ENCODE measurements around the gene CBFA2T3.
"Not testable (repeated sequence)": the region's sequence is repeated elsewhere in the genome, so short reads cannot be mapped to it uniquely, and the experiment has no call there.

Gene CBFA2T3

DNA sequence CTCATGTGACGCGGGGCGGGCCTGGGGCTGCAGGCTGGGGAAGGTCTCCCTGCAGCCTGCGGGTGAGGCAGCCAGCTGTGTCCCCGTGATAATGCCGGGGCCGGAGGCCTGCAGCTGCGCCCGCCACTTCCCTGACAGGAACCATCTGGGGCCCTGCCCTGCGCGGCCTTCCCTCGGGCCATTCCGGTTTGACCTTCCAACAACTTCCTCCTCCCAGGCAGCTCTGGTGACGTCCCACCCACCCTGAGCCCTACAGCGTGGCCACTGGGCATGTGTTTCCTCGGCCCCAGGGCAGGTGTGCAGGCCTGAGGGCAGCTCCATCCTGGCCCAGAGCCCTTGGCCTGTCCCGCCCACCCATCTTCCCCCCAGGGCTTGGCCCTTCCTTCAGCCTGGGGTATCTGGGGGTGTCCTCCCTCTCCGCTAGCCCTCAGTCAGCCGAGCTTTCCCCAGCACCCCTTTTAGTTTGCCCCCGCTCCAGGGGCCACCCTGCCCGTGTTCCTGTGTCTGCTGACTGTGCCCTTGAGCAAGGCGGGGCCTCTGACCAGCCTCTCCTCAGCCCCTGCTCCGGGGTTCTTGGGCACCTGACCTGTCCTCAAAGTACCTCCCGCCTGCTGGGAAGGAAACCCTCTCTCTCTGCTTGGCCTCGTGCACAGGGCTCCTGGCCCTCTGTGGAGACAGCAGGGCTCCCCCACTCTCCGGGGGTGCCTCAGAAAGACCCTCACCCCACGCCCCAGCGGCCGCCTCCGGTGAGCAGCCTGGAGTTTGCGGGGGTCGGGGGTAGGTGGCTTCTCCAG lies at the start of gene CBFA2T3:
Gene CBFA2T3 (minus strand): TSS at position 190 of the 794 bp plus-strand sequence. CDS start 400 bp downstream, outside the sequence.
- DNase-seq: no peak

DNA sequence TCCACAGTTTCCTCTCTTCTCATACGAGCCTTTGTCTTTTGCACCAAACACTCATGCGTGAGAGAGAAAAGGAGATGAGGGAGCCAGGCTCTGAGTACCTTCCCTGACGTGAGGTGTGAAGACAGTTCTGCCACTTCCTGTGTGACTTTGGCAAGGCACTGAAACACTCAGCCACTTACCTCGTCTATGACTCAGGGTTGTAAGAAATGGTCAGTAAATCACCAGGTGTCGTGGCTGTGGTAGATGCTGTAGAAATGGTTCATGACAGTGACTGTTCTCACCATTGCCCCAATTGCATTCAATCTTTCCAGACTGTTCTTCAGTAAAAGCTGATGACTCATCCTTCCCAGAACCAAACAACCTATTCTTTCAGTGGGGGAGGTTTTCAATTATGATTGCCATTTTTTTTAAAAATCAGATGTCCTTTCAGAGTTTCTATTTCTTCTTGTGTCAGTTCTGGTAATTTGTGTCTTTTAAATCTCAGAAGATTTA lies 49.2 kb upstream of the CBFA2T3 start:
- no peak for DNase-seq

DNA sequence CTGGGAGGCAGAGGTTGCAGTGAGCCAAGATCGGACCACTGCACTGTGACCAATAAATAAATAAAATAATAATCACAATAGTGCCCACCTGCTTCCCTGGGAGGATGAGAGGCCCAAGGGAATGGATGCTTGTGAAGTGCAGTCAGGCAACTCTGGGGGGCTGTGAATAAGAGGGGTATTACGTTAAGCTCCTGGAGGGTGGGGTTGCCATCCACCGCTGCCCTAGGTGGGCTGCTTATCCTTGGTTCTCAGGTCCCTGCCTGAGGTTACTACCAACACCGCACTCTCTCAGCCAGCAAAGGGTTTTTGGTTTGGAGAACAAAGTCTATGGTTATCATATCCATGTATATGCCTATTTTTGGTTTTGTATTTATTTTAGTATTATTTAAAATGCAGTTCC lies 48.6 kb upstream of the CBFA2T3 start:
- DNase-seq: no peak

DNA sequence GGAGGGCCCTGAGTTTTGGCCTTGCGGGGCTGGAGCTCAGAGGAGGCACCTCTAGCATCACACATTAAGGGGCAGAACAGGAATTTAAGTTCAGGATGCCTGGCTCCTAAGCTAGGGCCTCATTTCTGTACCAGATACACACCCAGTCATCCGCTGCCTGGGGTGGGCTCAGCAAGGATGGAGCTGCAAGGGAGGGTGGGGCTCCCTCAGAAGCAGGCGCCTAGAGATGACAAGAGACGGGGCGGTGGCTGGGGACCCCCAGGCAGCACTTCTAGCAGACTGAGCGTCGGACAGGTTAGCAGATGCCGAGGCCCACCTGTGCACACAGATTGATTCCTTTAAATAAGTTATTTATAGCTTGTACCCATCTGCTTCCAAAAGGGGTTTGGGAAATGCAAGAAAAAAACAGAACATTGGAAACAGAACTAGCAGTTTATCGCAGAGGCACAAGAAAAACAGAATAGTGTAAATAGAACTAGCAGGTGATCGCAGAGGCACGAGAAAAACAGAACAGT lies 47.6 kb upstream of the CBFA2T3 start:
- DNase-seq: peak; percentile 82

DNA sequence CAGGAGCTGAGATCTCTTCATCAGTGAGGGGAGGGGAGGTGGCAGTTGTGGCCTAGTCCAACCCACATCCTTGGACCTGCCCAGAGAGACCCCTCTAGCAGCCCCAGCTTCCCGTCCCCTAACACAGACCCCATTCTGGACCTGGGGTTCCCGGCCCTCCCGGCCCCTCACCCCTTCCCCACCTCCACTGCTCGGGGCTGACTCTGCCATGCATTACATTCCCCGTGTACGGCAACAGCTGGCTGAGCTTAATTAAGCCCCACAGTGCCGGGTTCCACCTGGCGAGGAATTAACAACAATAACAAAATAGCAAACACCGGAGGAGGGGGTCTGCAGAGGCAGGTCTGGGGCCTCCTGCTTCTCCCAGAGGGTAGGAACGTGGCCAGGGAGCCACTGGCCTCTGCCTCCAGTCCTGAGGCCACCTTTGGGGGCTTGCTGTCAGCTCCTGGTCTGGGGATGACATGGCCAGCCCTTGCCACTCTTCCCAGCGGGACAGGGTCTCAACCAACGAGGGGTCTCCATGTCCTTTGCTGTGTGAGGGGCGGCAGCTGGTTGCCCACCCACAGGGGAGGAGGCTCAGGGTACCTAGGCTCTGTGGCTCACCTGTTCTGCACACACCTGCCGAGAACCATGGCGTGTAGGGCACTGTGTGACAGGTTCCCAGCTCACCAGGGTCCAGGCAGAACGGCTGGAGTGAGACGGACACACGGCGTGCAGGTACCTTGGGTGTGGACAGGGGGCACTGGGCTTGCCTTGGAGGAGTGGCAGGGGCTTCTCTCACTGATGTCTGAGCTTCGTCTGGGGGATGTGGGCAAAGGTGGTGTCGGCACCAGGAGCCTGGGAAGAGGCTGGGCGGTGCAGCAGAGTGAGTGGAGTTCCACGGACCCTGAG lies 46.9 kb upstream of the CBFA2T3 start:
- DNase-seq: peak; percentile 75

- no peak for DNase-seq
Observed at GRCh38 chr16:89023151-89023551, 46.1 kb upstream of the CBFA2T3 start.

DNA sequence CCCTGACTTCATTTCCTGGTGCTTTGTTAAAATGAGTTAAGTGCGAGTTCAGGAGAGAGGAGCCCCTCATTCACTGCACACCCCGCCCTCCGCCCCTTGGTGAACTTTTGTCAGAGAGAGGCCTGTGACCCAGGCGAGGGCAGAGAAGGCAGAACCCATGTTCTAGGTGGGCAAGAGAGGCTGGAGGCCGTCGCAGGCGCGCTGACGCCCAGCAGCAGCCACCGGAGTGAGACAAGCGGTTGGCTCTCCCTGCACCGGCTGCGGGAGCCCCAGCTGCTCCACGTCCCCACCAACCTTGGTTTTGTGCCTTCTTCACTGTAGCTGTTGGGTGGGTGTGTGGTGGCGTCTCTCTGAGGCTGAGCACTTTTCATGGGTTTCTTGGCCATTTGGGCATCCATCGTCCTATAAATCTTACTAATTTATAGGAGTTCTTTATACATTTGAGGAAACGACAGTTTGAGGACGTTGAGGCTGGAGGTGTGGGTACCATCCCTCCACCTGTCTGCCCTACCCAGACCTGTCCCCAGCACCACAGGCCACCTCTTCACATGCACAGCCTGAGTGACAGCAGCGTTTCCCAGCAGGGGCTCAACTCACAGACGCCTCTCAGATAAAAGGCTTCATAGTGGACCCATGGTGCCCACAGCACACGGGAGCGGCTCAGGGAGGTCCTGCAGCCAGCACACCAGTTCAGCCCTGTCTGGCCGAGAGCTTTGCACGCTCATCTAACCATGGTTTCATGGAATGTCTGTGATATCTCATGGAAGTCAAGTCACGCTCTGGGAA lies 45.2 kb upstream of the CBFA2T3 start:
- no peak for DNase-seq

- DNase-seq: no peak
Observed at GRCh38 chr16:89020925-89021595, 44.1 kb upstream of the CBFA2T3 start.

DNA sequence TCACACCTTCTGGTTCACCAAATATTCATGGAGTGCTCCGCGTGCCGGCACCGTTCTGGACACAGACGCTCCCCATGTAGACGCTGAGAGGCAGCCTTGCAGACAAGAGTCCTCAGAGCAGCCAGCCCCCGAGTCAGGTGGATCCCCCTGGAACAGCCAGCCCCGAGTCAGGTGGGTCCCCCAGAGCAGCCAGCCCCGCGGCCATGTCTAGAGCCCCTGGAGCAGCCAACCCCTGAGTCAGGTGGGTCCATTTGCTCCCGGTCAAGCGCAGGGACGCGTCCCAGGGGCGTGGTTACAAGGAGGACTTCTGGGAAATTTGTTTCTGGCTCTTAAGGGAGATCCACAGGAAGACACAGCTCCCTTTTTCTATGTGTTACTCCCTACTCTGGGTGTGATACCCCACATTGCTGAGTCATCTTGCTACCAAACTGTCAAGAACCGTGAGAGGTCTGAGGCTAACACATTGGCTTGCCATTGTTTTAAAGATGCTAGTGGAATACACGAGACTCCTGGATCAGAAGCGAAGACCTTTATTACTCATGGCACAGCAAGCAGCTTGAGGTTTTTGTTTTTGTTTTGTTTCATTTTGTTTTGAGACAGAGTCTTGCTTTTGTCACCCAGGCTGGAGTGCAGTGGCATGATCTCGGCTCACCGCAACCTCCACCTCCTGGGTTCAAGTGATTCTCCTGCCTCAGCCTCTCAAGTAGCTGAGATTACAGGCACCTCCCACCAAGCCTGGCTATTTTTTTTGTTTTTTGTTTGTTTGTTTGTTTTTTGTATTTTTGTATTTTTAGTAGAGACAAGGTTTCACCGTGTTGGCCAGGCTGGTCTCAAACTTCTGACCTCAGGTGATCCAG lies 43.3 kb upstream of the CBFA2T3 start:
- DNase-seq: no peak

- DNase-seq: no peak
Observed at GRCh38 chr16:89019511-89019910, 42.5 kb upstream of the CBFA2T3 start.

DNA sequence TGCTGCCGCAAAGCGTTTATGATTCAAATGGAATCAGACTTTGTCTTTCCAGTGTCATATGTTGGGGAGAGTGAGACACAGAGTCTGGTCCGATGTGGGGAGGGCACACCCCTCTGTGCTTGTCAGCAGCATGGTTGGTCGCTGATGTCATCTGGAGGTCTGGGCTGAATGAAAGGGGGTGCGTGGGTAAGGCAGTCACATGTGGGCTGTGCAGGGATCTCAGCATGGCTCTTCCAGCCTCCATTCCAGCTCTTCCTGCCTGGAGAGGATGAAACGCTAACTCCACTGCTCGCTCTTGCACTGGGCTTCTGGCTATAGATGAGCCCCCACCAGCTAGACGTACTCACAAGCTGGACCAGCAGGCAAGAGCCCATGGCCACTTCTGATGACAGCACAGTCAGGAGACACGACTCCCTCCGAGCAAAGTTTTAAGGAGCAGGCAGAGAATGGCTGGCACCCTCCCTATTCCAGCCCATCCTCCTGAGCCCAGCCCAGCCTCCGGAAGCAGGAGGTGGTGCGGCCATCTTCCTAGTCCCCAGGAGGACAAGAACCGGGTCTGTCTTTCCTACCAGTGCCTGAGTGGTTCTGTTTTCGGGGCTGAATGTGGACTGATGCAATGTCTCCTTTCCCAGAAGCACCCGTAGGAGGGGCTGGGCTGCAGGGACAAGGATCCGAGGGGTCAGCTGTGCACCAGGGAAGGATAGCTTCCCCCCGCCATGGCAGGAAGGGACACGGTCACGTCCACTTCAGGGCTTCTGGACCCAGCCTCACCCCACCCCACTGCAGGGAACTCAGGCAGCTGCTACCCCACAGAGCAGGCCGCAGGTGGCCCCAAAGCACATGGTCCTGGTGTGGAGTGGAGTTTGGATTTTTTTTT lies 41.5 kb upstream of the CBFA2T3 start:
- DNase-seq: no peak

DNA sequence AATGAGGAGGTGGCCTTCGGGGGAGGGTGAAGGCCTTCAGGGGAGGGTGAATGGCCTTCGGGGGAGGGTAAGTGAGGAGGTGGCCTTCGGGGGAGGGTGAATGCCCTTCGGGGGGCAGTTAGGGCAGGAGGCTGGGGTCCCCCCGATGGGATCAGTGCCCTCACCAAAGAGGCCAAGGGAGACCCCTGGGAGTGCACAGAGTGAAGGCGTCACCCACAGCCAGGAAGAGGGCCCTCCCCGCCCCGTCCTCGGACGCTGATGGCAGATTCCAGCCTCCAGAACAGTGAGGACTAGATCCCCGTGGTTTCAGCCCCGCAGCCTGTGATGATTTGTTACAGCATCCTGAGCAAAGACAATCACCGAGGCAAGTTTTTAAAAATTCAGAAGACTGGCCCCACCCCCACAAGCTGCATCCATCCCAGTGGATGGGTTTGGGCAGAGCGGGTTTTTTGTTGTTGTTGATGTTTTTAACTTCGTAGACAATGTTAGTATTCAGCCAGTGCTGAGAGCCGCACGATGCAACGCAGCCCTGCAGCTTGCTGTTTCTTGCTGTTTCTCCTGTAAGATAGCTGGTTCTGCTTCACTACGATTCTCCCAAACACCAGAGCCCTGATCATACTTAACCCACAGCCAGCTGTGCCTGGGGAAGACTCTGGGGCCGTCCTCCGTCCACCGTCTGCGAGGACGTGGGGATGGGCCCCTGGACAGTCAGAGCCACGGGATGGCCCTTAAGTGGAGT lies 40.7 kb upstream of the CBFA2T3 start:
- DNase-seq: no peak

- DNase-seq: not testable (repeated sequence)
Observed at GRCh38 chr16:89016561-89016960, 39.6 kb upstream of the CBFA2T3 start.

DNA sequence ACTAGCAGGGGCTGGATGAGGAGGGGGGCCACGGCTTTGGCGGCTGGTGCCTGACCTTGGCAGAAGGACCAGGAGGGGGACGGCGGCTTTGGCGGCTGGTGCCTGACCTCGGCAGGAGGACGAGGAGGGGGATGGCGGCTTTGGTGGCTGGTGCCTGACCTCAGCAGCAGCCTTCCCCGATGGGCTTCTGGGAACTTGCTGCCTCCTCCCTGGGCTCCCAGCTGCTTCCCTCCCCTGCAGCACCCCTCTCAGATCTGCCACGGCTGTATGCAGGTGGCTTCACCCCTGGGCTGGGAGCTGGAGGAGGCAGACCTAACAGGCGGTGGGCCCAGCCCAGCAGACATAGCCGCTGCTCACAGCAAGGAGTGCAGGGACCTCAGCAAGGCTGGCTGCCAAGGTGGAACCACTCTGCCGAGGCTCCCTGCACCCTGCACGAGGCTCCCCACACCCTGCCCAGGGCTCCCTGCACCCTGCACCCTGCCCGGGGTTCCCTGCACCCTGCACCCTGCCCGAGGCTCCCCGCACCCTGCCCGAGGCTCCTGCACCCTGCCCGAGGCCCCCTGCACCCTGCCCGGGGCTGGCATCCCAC lies 38.4 kb upstream of the CBFA2T3 start:
- no peak for DNase-seq

- no peak for DNase-seq
Observed at GRCh38 chr16:89014403-89015230, 37.6 kb upstream of the CBFA2T3 start.

DNA sequence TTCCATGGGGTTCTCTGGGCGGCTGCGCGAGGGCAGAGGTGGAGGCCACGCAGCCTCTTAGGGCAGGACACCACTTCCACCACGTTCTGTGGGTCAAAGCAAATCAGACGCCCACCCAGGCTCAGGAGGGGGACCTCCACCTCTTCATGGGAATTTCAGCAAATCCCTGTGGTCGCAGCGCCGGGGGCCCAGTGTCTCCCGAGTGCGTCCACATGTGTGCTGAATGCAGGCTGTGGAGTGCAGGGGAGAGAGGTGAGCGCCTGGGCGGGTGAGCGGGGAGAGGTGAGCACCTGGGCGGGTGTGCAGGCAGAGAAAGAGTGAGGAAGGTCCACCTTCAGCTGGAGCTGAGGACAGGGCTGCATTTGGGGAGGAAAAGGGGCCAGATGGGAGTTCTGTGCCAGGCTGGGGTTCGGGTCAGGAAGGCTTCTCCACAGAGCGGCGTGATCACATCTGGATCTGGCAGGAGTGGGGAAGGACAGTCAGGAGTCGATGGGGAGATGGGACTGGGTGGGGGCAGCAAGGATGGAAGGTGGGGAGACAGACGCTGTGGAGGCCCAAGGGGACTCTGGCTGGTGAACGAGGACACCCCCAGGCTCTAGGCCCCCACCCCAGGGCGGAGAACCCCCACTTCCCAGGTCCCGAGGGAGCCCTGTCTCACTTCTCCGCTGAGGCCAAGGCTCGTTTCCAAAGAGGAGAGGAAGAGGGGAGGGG lies 36.8 kb upstream of the CBFA2T3 start:
- DNase-seq: no peak

GRCh38 chr16:89013111-89013510 lies 36.1 kb upstream of the CBFA2T3 start:
- no peak for DNase-seq
